Measurements from ENCODE around the gene AMDHD1. TPM values are rescaled to one million over a fixed set of nuclear protein-coding genes. Genes with fewer than 3 reads are reported as not detected.
"Not testable (repeated sequence)": the region's sequence is repeated elsewhere in the genome, so short reads cannot be mapped to it uniquely, and the experiment has no call there.

AMDHD1 gene
- total and polyA plus RNA-seq, 10 donors: 2.2 to 12.2 (median 3.0) TPM

- intact Hi-C loops (cut with DNase I; ENCODE audit: low total_unique reads): no loop called here
These were observed 20.0 kb downstream of the AMDHD1 start for GRCh38 chr12:95963096-95963495.

GRCh38 chr12:95966287-95966870, 23.2 kb downstream of the AMDHD1 start:
- no peaks in the 10 kb centered on the region for H3K4me1 ChIP-seq
- H3K9me3 ChIP-seq: no peaks in the 10 kb centered on the region
- 82 to 98% (median 89%) methylated on average over 7 of the region's 7 CpGs for WGBS, 5 donors
- no peak overlapping the region for H3K27ac ChIP-seq
- TF ChIP-seq POLR2A (IDR thresholded peaks at IDR 0.05) (no peak), POLR2AphosphoS5 (IDR thresholded peaks at IDR 0.05) (no peak), CTCF (IDR thresholded peaks at IDR 0.05 in 8 of 11, conservative IDR thresholded peaks at IDR 0.05 in 3 of 11) (no peak)
- peaks cover 0 to 16% (median 0%) of the 10 kb centered on the region in 6 donors for H3K36me3 ChIP-seq
- intact Hi-C loops (cut with DNase I; ENCODE audit: low total_unique reads): no loop called here
- DNase-seq: no peak
- no peaks in the 10 kb centered on the region for H3K27me3 ChIP-seq (replicated peaks in 1 of 7)
- H3K4me3 ChIP-seq: no peak overlapping the region

More at GRCh38 chr12:95963096-95963495, 20.0 kb downstream of the AMDHD1 start:
- Histone ChIP-seq H3K27ac (no peak overlapping the region), H3K27me3 (replicated peaks in 1 of 7) (no peaks in the 10 kb centered on the region), H3K4me1 (no peaks in the 10 kb centered on the region), H3K4me3 (no peak overlapping the region), H3K9me3 (no peaks in the 10 kb centered on the region), H3K36me3 (peaks cover 0 to 15% (median 0%) of the 10 kb centered on the region in 6 donors)
- DNase-seq: no peak
- TF ChIP-seq POLR2A (IDR thresholded peaks at IDR 0.05) (no peak), POLR2AphosphoS5 (IDR thresholded peaks at IDR 0.05) (no peak), CTCF (IDR thresholded peaks at IDR 0.05 in 8 of 11, conservative IDR thresholded peaks at IDR 0.05 in 3 of 11) (no peak)
- WGBS, 5 donors: 68 to 82% (median 72%) methylated on average over 2 of the region's 2 CpGs

GRCh38 chr12:95967301-95967700, 24.2 kb downstream of the AMDHD1 start:
- intact Hi-C loops (cut with DNase I; ENCODE audit: low total_unique reads): no loop called here
- no peak overlapping the region for H3K4me3 ChIP-seq
- 92 to 98% (median 94%) methylated on average over 2 of the region's 2 CpGs for WGBS, 5 donors
- TF ChIP-seq CTCF (IDR thresholded peaks at IDR 0.05 in 8 of 11, conservative IDR thresholded peaks at IDR 0.05 in 3 of 11) (no peak), POLR2AphosphoS5 (IDR thresholded peaks at IDR 0.05) (no peak), POLR2A (IDR thresholded peaks at IDR 0.05) (no peak)
- H3K4me1 ChIP-seq: no peaks in the 10 kb centered on the region
- no peak overlapping the region for H3K27ac ChIP-seq
- DNase-seq: no peak
- H3K36me3 ChIP-seq: peaks cover 0 to 16% (median 0%) of the 10 kb centered on the region in 6 donors
- H3K27me3 ChIP-seq (replicated peaks in 1 of 7): no peaks in the 10 kb centered on the region
- no peaks in the 10 kb centered on the region for H3K9me3 ChIP-seq

GRCh38 chr12:95969116-95969515, 26.0 kb downstream of the AMDHD1 start:
- H3K27ac ChIP-seq; DNase-seq; H3K4me3 ChIP-seq; H3K4me1 ChIP-seq; intact Hi-C loops (cut with DNase I; ENCODE audit: low total_unique reads); H3K9me3 ChIP-seq; H3K27me3 ChIP-seq (replicated peaks in 1 of 7): not testable (repeated sequence)
- 96 to 100% (median 97%) methylated on average over 11 to 26 of the region's 28 CpGs; no CpG with 5 or more reads in 1 of the 5 donors for WGBS, 5 donors
- H3K36me3 ChIP-seq: peaks cover 0 to 18% (median 0%) of the 10 kb centered on the region in 6 donors

Measured in spleen (tissue), 11 donors.